ENCODE results near the gene PCDHA5.
A peak's percentile ranks its signal among the peaks of the same experiment; 100 is the strongest.
"Not testable (repeated sequence)": the region's sequence is repeated elsewhere in the genome, so short reads cannot be mapped to it uniquely, and the experiment has no call there.

PCDHA5 gene

DNA sequence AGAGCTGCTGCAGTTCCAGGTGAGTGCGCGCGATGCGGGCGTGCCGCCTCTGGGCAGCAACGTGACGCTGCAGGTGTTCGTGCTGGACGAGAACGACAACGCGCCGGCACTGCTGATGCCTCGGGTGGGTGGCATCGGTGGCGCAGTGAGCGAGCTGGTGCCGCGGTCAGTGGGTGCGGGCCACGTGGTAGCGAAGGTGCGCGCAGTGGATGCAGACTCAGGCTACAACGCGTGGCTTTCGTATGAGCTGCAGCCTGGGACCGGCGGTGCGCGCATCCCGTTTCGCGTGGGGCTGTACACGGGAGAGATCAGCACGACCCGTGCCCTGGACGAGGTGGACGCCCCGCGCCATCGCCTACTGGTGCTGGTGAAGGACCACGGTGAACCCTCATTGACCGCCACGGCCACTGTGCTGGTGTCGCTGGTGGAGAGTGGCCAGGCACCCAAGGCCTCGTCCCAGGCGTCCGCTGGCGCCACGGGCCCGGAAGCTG, 18.6 kb upstream of the PCDHA5 start:
- Histone ChIP-seq H3K36me3 (ENCODE audit: control insufficient read depth, low read length) (no peaks in the 10 kb centered on the region), H3K4me1 (ENCODE audit: control insufficient read depth, low read length) (no peaks in the 10 kb centered on the region), H3K4me2 (ENCODE audit: low read length) (no peak overlapping the region), H3K79me2 (ENCODE audit: control insufficient read depth, low read length) (no peaks in the 10 kb centered on the region), H3K27ac (ENCODE audit: low read depth, low read length) (no peak overlapping the region), H4K20me1 (ENCODE audit: control insufficient read depth, insufficient read depth, low read depth, low read length) (no peaks in the 10 kb centered on the region), H3K4me3 (ENCODE audit: low read length) (no peak overlapping the region), H3F3A (ENCODE audit: control insufficient read depth, insufficient read depth) (no peaks in the 10 kb centered on the region), H3K9me3 (ENCODE audit: control insufficient read depth, insufficient read depth, low read length) (no peaks in the 10 kb centered on the region; the same call in 1 of the 2 replicates), H3K27me3 (ENCODE audit: control insufficient read depth, low read length) (no peaks in the 10 kb centered on the region), H3K9me2 (replicated peaks; ENCODE audit: control insufficient read depth, low read length) (no peaks in the 10 kb centered on the region)
- no peak for TF ChIP-seq EZH2phosphoT487 (IDR thresholded peaks at IDR 0.05; ENCODE audit: borderline replicate concordance, low read length)
- TF ChIP-seq, protein P1, sequence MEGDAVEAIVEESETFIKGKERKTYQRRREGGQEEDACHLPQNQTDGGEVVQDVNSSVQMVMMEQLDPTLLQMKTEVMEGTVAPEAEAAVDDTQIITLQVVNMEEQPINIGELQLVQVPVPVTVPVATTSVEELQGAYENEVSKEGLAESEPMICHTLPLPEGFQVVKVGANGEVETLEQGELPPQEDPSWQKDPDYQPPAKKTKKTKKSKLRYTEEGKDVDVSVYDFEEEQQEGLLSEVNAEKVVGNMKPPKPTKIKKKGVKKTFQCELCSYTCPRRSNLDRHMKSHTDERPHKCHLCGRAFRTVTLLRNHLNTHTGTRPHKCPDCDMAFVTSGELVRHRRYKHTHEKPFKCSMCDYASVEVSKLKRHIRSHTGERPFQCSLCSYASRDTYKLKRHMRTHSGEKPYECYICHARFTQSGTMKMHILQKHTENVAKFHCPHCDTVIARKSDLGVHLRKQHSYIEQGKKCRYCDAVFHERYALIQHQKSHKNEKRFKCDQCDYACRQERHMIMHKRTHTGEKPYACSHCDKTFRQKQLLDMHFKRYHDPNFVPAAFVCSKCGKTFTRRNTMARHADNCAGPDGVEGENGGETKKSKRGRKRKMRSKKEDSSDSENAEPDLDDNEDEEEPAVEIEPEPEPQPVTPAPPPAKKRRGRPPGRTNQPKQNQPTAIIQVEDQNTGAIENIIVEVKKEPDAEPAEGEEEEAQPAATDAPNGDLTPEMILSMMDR (IDR thresholded peaks at IDR 0.05; ENCODE audit: low read depth, low read length, poor library complexity, severe bottlenecking), result no peak

DNA sequence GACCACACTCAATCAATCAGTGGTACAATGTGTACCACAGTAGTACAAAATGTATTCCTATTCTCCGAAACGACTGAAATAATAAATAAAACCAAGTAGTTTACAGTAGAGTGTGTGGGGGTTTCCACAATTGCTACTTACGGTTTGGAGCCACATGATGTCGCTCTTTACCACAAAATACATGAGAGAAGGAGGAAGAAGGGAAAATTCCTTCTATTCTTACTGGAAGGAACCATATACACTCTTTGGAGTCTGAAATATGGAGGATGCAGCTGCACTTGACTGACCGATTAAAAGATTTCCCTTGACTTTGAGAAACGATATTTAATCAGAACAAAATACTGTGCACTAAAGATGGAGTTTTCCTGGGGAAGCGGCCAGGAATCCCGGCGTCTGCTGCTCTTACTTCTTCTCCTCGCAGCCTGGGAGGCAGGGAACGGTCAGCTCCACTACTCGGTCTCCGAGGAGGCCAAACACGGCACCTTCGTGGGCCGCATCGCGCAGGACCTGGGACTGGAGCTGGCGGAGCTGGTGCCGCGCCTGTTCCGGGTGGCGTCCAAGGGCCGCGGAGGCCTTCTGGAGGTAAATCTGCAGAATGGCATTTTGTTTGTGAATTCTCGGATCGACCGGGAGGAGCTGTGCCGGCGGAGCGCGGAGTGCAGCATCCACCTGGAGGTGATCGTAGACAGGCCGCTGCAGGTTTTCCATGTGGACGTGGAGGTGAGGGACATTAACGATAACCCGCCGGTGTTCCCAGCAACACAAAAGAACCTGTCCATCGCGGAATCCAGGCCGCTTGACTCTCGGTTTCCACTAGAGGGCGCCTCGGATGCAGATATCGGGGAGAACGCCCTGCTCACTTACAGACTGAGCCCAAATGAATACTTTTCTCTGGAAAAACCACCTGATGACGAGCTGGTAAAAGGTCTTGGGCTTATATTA, 14.3 kb upstream of the PCDHA5 start, which contains the start of gene PCDHA4:
TSS of gene PCDHA4 (plus strand) at position 235 of the 942 bp plus-strand sequence.
- Histone ChIP-seq H3K4me2 (ENCODE audit: low read length) (no peak within 1 kb of the TSS), H3K27ac (ENCODE audit: low read depth, low read length) (no peak within 1 kb of the TSS), H3K36me3 (ENCODE audit: control insufficient read depth, low read length) (no peaks in the 10 kb centered on the region), H3K79me2 (ENCODE audit: control insufficient read depth, low read length) (no peaks in the 10 kb centered on the region), H3K27me3 (ENCODE audit: control insufficient read depth, low read length) (no peaks in the 10 kb centered on the region), H3K4me1 (ENCODE audit: control insufficient read depth, low read length) (no peaks in the 10 kb centered on the region), H4K20me1 (ENCODE audit: control insufficient read depth, insufficient read depth, low read depth, low read length) (no peaks in the 10 kb centered on the region), H3K9me3 (ENCODE audit: control insufficient read depth, insufficient read depth, low read length) (no peaks in the 10 kb centered on the region), H3K4me3 (ENCODE audit: low read length) (no peak within 1 kb of the TSS), H3F3A (ENCODE audit: control insufficient read depth, insufficient read depth) (no peaks in the 10 kb centered on the region), H3K9me2 (replicated peaks; ENCODE audit: control insufficient read depth, low read length) (no peaks in the 10 kb centered on the region)
- no peak for TF ChIP-seq EZH2phosphoT487 (IDR thresholded peaks at IDR 0.05; ENCODE audit: borderline replicate concordance, low read length)
- TF ChIP-seq, protein P1 (IDR thresholded peaks at IDR 0.05; ENCODE audit: low read depth, low read length, poor library complexity, severe bottlenecking), result peak; percentile 59

DNA sequence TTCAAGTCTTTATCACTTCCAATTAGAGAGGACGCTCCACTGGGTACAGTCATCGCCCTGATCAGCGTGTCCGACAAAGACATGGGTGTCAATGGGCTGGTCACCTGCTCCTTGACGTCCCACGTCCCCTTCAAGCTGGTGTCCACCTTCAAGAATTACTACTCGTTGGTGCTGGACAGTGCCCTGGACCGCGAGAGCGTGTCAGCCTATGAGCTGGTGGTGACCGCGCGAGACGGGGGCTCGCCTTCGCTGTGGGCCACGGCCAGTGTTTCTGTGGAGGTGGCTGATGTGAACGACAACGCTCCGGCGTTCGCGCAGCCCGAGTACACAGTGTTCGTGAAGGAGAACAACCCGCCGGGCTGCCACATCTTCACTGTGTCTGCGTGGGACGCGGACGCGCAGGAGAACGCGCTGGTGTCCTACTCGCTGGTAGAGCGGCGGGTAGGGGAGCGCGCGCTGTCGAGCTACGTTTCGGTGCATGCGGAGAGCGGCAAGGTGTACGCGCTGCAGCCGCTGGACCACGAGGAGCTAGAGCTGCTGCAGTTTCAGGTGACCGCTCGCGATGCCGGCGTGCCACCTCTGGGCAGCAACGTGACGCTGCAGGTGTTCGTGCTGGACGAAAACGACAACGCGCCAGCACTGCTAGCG, 13.0 kb upstream of the PCDHA5 start:
- not testable (repeated sequence) for H3K27me3 ChIP-seq (ENCODE audit: control insufficient read depth, low read length); H3K4me2 ChIP-seq (ENCODE audit: low read length); H3K4me1 ChIP-seq (ENCODE audit: control insufficient read depth, low read length); H3K79me2 ChIP-seq (ENCODE audit: control insufficient read depth, low read length); H3K4me3 ChIP-seq (ENCODE audit: low read length); H3K27ac ChIP-seq (ENCODE audit: low read depth, low read length); H3F3A ChIP-seq (ENCODE audit: control insufficient read depth, insufficient read depth); H3K9me3 ChIP-seq (ENCODE audit: control insufficient read depth, insufficient read depth, low read length); H4K20me1 ChIP-seq (ENCODE audit: control insufficient read depth, insufficient read depth, low read depth, low read length); H3K9me2 ChIP-seq (replicated peaks; ENCODE audit: control insufficient read depth, low read length); H3K36me3 ChIP-seq (ENCODE audit: control insufficient read depth, low read length)

DNA sequence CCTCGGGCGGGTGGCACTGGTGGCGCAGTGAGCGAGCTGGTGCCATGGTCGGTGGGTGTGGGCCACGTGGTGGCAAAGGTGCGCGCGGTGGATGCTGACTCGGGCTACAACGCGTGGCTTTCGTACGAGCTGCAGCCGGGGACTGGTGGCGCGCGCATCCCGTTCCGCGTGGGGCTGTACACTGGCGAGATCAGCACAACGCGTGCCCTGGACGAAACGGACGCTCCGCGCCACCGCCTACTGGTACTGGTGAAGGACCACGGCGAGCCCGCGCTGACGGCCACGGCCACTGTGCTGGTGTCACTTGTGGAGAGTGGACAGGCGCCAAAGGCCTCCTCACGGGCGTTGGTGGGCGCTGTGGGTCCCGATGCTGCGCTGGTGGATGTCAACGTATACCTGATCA, 12.5 kb upstream of the PCDHA5 start:
- H3K4me3 ChIP-seq (ENCODE audit: low read length), result no peak overlapping the region
- no peak overlapping the region for H3K27ac ChIP-seq (ENCODE audit: low read depth, low read length)
- H3K9me2 ChIP-seq (replicated peaks; ENCODE audit: control insufficient read depth, low read length), result no peaks in the 10 kb centered on the region
- no peaks in the 10 kb centered on the region for H3K27me3 ChIP-seq (ENCODE audit: control insufficient read depth, low read length)
- H3K4me2 ChIP-seq (ENCODE audit: low read length), result no peak overlapping the region
- H3K9me3 ChIP-seq (ENCODE audit: control insufficient read depth, insufficient read depth, low read length), result no peaks in the 10 kb centered on the region
- no peaks in the 10 kb centered on the region for H3F3A ChIP-seq (ENCODE audit: control insufficient read depth, insufficient read depth)
- H3K4me1 ChIP-seq (ENCODE audit: control insufficient read depth, low read length), result no peaks in the 10 kb centered on the region
- TF ChIP-seq EZH2phosphoT487 (IDR thresholded peaks at IDR 0.05; ENCODE audit: borderline replicate concordance, low read length), result no peak
- TF ChIP-seq, protein P1 (IDR thresholded peaks at IDR 0.05; ENCODE audit: low read depth, low read length, poor library complexity, severe bottlenecking), result no peak
- no peaks in the 10 kb centered on the region for H4K20me1 ChIP-seq (ENCODE audit: control insufficient read depth, insufficient read depth, low read depth, low read length)
- no peaks in the 10 kb centered on the region for H3K36me3 ChIP-seq (ENCODE audit: control insufficient read depth, low read length)
- H3K79me2 ChIP-seq (ENCODE audit: control insufficient read depth, low read length), result no peaks in the 10 kb centered on the region

All from DOHH2 (cell line).